H1 (cell line): ENCODE data around the gene KPNA1. TPM values are rescaled to one million over a fixed set of nuclear protein-coding genes. Genes with fewer than 3 reads are reported as not detected.

Source experiments
- CHD1 ChIP-seq: IDR thresholded peaks from 2 replicates; pipeline ENCODE4 v1.6.1; 2012; ENCODE audit warnings: low read depth, low read length, improper control_type of control experiment
- HDAC2 ChIP-seq, 2 experiments: fragments of 300-600 bp in 1 of 2; sonication (generic) in 1 of 2; IDR thresholded peaks; 2 replicates each; pipeline ENCODE4 v1.6.1; 2011 to 2012; ENCODE audit warnings: low read depth in 2 of 2, low read length in 2 of 2, mild to moderate bottlenecking in 2 of 2, moderate library complexity in 2 of 2, borderline replicate concordance in 1 of 2, inconsistent platforms in 1 of 2
- HDAC6 ChIP-seq: IDR thresholded peaks from one replicate; pipeline ENCODE4 v1.7.1; 2012; ENCODE audit warnings: low read depth, mild to moderate bottlenecking, inconsistent platforms, low read length, moderate library complexity
- RFX5 ChIP-seq: IDR thresholded peaks from 2 replicates; pipeline ENCODE4 v1.6.1; 2011; ENCODE audit warnings: low read depth, low read length, improper control_type of control experiment, borderline replicate concordance
- polyA plus RNA-seq, 7 experiments: library from polyadenylated mRNA; depleted of rRNA in 3 of 7; stranded (reverse) in 5 of 7; unstranded in 2 of 7; fragments of >200 nt in 5 of 7; fragments of 200-250 nt in 2 of 7; gene quantifications; 1 replicate in 5 of 7; 2 replicates in 1 of 7; 4 replicates in 1 of 7; pipeline versions ENCODE4 v1.2.1 to v1.2.3, GENCODE V29; 2011 to 2013; ENCODE audit warnings: missing spikeins in 2 of 7, mixed read lengths in 2 of 7
- total RNA-seq: library from RNA; stranded (reverse); fragmentation: NEBNext Ultra II Directional; extraction: Animal tissue kit (Norgen Biotek cat#: 25700); gene quantifications from 2 replicates; pipeline ENCODE4 v1.2.1, GENCODE V29; 2021
- TF ChIP-seq, protein P1 (sequence below): IDR thresholded peaks from 2 replicates; pipeline ENCODE4 v1.6.1; 2011; ENCODE audit warnings: low read length, improper control_type of control experiment

Gene KPNA1
- total and polyA plus RNA-seq, 2 of the 8 experiments (the other 6 are each of a cell fraction or from before 2014, with no cell fraction given): 14.8 to 63.0 TPM

DNA sequence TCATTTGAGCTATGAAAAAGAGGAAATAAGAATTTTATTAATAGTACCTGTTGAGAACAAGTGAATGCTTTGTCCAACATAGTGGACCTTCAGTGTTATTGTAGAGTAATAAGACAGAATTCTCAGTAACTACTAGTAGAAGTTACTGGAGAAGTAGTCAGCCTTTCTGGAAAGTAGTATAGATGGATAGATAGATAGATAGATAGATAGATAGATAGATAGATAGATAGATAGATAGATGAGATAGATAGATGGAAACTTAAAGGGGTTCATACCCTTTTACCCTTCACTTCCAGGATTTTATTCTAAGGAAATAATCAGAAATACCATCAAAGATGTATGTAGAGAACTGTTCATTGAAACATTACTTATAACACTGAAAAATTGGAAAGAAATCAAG is 125.5 kb downstream of the KPNA1 start (continued):
- TF ChIP-seq, protein P1, sequence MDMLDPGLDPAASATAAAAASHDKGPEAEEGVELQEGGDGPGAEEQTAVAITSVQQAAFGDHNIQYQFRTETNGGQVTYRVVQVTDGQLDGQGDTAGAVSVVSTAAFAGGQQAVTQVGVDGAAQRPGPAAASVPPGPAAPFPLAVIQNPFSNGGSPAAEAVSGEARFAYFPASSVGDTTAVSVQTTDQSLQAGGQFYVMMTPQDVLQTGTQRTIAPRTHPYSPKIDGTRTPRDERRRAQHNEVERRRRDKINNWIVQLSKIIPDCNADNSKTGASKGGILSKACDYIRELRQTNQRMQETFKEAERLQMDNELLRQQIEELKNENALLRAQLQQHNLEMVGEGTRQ: no peak
- TF ChIP-seq CHD1 (no peak), HDAC6 (no peak), RFX5 (no peak), HDAC2 (IDR thresholded peaks at IDR 0.05; ENCODE audit: borderline replicate concordance in 1 of 2, low read depth in 2 of 2, low read length in 2 of 2) (no peak)
- TF ChIP-seq, all 59 proteins: peak for 0
